Subcutaneous adipose tissue (tissue), 4 donors: Measurements from ENCODE around the gene KCNQ5. TPM values are rescaled to one million over a fixed set of nuclear protein-coding genes. Genes with fewer than 3 reads are reported as not detected.

Experiments
- CTCF ChIP-seq: fragments of 450-650 bp; IDR thresholded peaks from one replicate; pipeline ENCODE4 v1.5.1; 2016; ENCODE audit warnings: low read depth, mild to moderate bottlenecking, control low read depth, antibody characterized with exemption, moderate library complexity
- total RNA-seq, 4 donors: library from RNA; depleted of rRNA; stranded (reverse); fragments of >200 nt; gene quantifications; one replicate each; pipeline ENCODE4 v1.1.0, GENCODE V29; 2016

KCNQ5 gene
- total RNA-seq, 4 donors from 2014 or later = 0.17 TPM; not detected in 3

DNA sequence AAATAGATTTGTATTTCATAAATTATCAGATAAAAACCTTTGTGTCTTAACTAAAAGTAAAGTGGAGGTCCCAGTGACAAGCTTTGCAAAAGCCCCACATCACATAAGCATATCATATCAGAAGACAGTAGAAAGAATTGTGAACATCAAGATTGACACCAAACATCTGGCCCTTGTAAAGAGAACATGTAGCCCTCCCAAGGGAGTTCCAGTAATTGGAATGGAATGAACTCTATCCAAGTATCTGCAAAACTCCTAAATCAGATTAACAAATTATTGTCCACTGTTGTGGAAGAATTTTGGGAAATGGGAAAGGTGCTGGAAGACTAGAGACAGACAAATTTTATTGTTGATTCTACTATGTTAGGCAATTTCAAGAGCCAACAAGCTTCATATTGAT lies 268.8 kb downstream of the KCNQ5 start:
- no peak for TF ChIP-seq CTCF

- TF ChIP-seq CTCF = no peak
Observed at GRCh38 chr6:72892901-72893300, 271.0 kb downstream of the KCNQ5 start.

- TF ChIP-seq CTCF = no peak
Observed at GRCh38 chr6:72894091-72894490, 272.2 kb downstream of the KCNQ5 start.

DNA sequence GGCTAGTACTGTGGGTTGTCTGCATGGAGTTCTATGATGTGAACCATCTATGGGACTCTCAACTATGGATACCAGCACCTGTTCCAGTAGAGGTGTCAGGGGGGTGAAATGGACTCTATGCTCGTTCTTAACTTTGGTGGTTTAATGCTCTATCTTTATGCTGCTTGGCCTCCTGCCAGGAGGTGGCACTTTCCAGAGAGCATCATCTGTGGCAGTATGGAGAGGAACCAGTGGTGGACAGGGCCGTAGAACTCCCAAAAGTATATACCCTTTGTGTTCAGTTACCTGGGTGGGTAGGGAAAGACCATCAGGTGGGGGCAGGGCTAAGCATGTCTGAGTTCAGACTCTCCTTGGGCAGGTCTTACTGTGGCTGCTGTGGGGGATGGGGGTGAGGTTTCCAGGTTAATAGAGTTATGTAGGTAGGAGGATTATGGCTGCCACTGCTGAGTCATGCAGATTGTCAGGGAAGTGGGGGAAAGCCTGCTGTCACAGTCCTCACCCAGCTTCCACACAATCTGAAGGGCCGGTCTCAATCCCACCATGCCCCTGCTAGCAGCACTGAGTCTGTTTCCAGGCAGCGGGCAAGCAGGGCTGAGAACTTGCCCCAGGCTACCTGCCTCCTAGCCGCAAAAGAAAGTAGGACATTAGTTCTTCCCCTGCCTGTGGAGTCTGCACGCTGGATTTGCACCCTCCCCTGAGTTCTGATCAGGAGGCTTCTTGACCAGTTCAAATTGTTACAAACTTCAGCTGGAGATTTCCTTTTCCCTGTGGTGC lies 284.0 kb downstream of the KCNQ5 start:
- TF ChIP-seq CTCF = no peak

DNA sequence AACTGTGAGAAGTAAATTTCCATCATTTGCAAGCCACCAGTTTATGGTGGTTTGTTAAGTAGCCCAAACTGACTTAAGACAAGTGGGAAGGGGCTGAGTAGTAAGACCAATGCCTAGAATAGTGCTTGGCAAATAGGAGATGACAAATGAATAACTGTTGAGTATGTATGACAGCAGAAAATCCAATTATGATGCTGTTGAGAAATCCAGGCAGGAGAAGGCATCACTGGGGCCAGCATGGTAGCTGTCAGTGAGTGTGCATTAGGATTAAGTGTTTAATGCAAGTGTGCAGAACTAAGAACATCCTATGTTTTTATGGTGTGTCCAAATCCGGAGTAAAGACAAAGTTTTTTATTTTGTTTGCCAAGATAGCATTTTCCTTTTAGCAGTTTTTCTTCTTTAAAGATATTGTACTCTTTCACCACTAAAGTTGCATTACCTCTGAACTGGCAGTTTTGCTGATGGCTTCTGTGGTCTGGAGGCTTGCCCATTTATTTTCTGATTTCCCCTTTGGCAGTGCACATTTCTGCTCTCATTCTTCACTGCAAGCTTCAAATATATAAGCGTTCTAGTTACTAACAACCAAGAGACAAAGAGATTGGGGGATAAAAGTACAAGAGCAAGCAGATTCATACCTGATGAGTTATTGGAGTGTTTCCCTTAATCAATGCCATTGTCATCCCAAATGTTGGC lies 289.7 kb downstream of the KCNQ5 start:
- no peak for TF ChIP-seq CTCF

DNA sequence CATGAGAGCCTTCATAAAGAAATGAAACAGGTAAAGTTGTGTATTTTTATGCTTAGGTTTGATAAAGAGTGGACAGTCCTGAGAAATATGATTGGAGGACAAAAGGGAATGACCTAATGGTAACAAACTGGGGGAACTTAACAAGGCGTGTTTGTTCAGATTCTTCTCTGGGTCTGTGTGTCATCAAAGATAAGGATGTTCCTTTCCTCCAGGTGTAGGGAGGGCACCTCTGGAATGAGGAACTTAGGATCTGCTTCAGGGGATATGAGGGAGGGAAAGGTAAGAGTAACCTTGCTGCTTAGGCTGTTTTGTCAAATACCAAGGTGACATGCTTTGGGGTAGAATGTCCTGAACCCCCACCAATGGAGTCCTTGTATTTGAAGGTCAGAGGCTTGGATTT lies 291.9 kb downstream of the KCNQ5 start:
- no peak for TF ChIP-seq CTCF

- no peak for TF ChIP-seq CTCF
Observed at GRCh38 chr6:72916298-72916697, 294.4 kb downstream of the KCNQ5 start.
